Tibial nerve (tissue), 4 donors: ENCODE measurements around the gene SEMA5A.

Source experiments
- EP300 ChIP-seq, 2 donors: sonication (generic); formaldehyde crosslinking; IDR thresholded peaks; one replicate each; pipeline ENCODE4 v1.6.1; 2017; ENCODE audit warnings: antibody characterized with exemption in 2 of 2, mild to moderate bottlenecking in 1 of 2
- POLR2A ChIP-seq, 2 donors: fragments of 450-650 bp; IDR thresholded peaks; one replicate each; pipeline ENCODE4 v1.6.1; 2017; ENCODE audit warnings: antibody characterized with exemption in 2 of 2, mild to moderate bottlenecking in 2 of 2, moderate library complexity in 2 of 2
- TF ChIP-seq, protein P1 (sequence below), 5 experiments: fragments of 200-600 bp in 3 of 5; fragments of 450-650 bp in 2 of 5; sonication (generic) in 3 of 5; IDR thresholded peaks; one replicate each; pipeline ENCODE4 v1.5.1; 2016 to 2019; ENCODE audit warnings: antibody characterized with exemption in 5 of 5, mild to moderate bottlenecking in 3 of 5, moderate library complexity in 2 of 5

- TF ChIP-seq EP300 (IDR thresholded peaks at IDR 0.05) (no peak), POLR2A (IDR thresholded peaks at IDR 0.05) (no peak)
- TF ChIP-seq, protein P1, sequence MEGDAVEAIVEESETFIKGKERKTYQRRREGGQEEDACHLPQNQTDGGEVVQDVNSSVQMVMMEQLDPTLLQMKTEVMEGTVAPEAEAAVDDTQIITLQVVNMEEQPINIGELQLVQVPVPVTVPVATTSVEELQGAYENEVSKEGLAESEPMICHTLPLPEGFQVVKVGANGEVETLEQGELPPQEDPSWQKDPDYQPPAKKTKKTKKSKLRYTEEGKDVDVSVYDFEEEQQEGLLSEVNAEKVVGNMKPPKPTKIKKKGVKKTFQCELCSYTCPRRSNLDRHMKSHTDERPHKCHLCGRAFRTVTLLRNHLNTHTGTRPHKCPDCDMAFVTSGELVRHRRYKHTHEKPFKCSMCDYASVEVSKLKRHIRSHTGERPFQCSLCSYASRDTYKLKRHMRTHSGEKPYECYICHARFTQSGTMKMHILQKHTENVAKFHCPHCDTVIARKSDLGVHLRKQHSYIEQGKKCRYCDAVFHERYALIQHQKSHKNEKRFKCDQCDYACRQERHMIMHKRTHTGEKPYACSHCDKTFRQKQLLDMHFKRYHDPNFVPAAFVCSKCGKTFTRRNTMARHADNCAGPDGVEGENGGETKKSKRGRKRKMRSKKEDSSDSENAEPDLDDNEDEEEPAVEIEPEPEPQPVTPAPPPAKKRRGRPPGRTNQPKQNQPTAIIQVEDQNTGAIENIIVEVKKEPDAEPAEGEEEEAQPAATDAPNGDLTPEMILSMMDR (IDR thresholded peaks at IDR 0.05) = no peak
These were observed 388.9 kb downstream of the SEMA5A start for GRCh38 chr5:9157020-9157419.
